ENCODE data around the gene TCF4.

GRCh38 chr18:55337138-55337537, 250.9 kb downstream of the TCF4 start:
- no peak for TF ChIP-seq CTCF (conservative IDR thresholded peaks at IDR 0.05; ENCODE audit: low read depth, low read length)
- no peak for TF ChIP-seq EZH2phosphoT487 (IDR thresholded peaks at IDR 0.05; ENCODE audit: borderline replicate concordance, low read length)
- TF ChIP-seq EZH2 (IDR thresholded peaks at IDR 0.05; ENCODE audit: low read length, unreplicated experiment) = no peak
